Breast epithelium (tissue), 3 donors: Measurements from ENCODE around the gene ME2.

Source experiments
- CTCF ChIP-seq, 3 donors: fragments of 450-650 bp; IDR thresholded peaks; one replicate each; pipeline ENCODE4 v1.5.1; 2016 to 2017; ENCODE audit warnings: antibody characterized with exemption in 3 of 3, mild to moderate bottlenecking in 3 of 3, moderate library complexity in 3 of 3
- POLR2A ChIP-seq: fragments of 450-650 bp; IDR thresholded peaks from one replicate; pipeline ENCODE4 v1.6.1; 2016; ENCODE audit warnings: antibody characterized with exemption, mild to moderate bottlenecking, moderate library complexity

GRCh38 chr18:50857694-50858093 is 21.2 kb upstream of the ME2 start:
- no peak for TF ChIP-seq POLR2A
- no peak for TF ChIP-seq CTCF (IDR thresholded peaks at IDR 0.05)
